Cerebellar cortex (tissue), 1 donor: ENCODE results near the gene P4HB.
A peak's percentile ranks its signal among the peaks of the same experiment; 100 is the strongest.

Source experiments
- DNase-seq: peaks from one replicate; pipeline ENCODE4 v3.0.0-alpha.2; 2015; ENCODE audit warnings: low spot score

The P4HB gene

GRCh38 chr17:81868674-81869220 is 8.4 kb upstream of the P4HB start:
- DNase-seq = peak; percentile 59

- no peak for DNase-seq
Measured at GRCh38 chr17:81867991-81868673, 7.8 kb upstream of the P4HB start.

- peak; percentile 68 for DNase-seq
Measured at GRCh38 chr17:81867170-81867990, 7.0 kb upstream of the P4HB start.

GRCh38 chr17:81866440-81867169 is 6.3 kb upstream of the P4HB start:
- DNase-seq = no peak

GRCh38 chr17:81865733-81866439 is 5.6 kb upstream of the P4HB start:
- DNase-seq = no peak

GRCh38 chr17:81865358-81865732 is 5.0 kb upstream of the P4HB start:
- DNase-seq = no peak

GRCh38 chr17:81863833-81864768 is 3.8 kb upstream of the P4HB start:
- no peak for DNase-seq

- DNase-seq = no peak
Measured at GRCh38 chr17:81863123-81863675, 2.9 kb upstream of the P4HB start.

- peak; percentile 100 for DNase-seq
Measured at GRCh38 chr17:81860756-81861568, 627 bp upstream of the P4HB start.

- no peak for DNase-seq
Measured at GRCh38 chr17:81858967-81859905, 1.1 kb downstream of the P4HB start.

GRCh38 chr17:81858170-81858966 is 2.0 kb downstream of the P4HB start:
- no peak for DNase-seq

- DNase-seq = peak; percentile 75
Measured at GRCh38 chr17:81854974-81855774, 5.2 kb downstream of the P4HB start.

GRCh38 chr17:81852237-81852636 is 8.1 kb downstream of the P4HB start:
- DNase-seq = no peak

- DNase-seq = no peak
Measured at GRCh38 chr17:81851423-81851822, 8.9 kb downstream of the P4HB start.

GRCh38 chr17:81849457-81849856 is 10.9 kb downstream of the P4HB start:
- no peak for DNase-seq
